Vagina (tissue), 2 donors: Measurements from ENCODE around the gene PLA2G2D. TPM values are rescaled to one million over a fixed set of nuclear protein-coding genes. Genes with fewer than 3 reads are reported as not detected.

Source experiments
- DNase-seq, 2 donors: peaks; one replicate each; pipeline ENCODE4 v3.0.0-alpha.2; 2017; ENCODE audit errors: extremely low spot score in 2 of 2
- H3K27ac ChIP-seq: fragments of 200-600 bp; sonication (generic); one replicate; pipeline ENCODE4 v1.5.1; 2019
- H3K27me3 ChIP-seq: fragments of 200-600 bp; sonication (generic); one replicate; pipeline ENCODE4 v1.5.1; 2019
- H3K36me3 ChIP-seq, 2 donors: fragments of 200-600 bp; sonication (generic); one replicate each; pipeline ENCODE4 v1.5.1; 2017 to 2019
- H3K4me1 ChIP-seq: fragments of 200-600 bp; sonication (generic); one replicate; pipeline ENCODE4 v1.5.1; 2019
- H3K4me3 ChIP-seq, 2 donors: fragments of 200-600 bp; sonication (generic); 1 replicate in 1 of 2; 2 replicates in 1 of 2; pipeline ENCODE4 v1.5.1; 2016 to 2019
- H3K9me3 ChIP-seq: fragments of 200-600 bp; sonication (generic); one replicate; pipeline ENCODE4 v1.5.1; 2019
- CTCF ChIP-seq, 3 experiments: fragments of 450-650 bp in 2 of 3; fragments of 200-600 bp in 1 of 3; sonication (generic) in 1 of 3; IDR thresholded peaks; one replicate each; pipeline ENCODE4 v1.5.1; 2017 to 2019; ENCODE audit warnings: antibody characterized with exemption in 3 of 3, mild to moderate bottlenecking in 2 of 3, moderate library complexity in 2 of 3
- POLR2A ChIP-seq, 2 donors: fragments of 450-650 bp; IDR thresholded peaks; one replicate each; pipeline ENCODE4 v1.6.1; 2017; ENCODE audit warnings: antibody characterized with exemption in 2 of 2, mild to moderate bottlenecking in 2 of 2, moderate library complexity in 2 of 2
- POLR2AphosphoS5 ChIP-seq, 2 donors: sonication (generic); formaldehyde crosslinking; IDR thresholded peaks; one replicate each; pipeline ENCODE4 v1.9.0; 2017; ENCODE audit warnings: antibody characterized with exemption in 2 of 2, mild to moderate bottlenecking in 2 of 2, low read depth in 1 of 2; ENCODE audit not compliant: insufficient read depth in 1 of 2
- intact Hi-C: fragments of 100-400 bp; cut with DNase I; formaldehyde crosslinking; loops from one replicate; pipeline ENCODE4 v1.15.1; 2023
- total RNA-seq: library from RNA; depleted of rRNA; stranded (reverse); fragments of >200 nt; gene quantifications from one replicate; pipeline ENCODE4 v1.2.3, GENCODE V29; 2016

PLA2G2D gene
- total RNA-seq, 1 donor from 2014 or later, result not detected

- DNase-seq, result no peak
- H3K27ac ChIP-seq, result no peak overlapping the region
- intact Hi-C loops, result loop anchor here (5.0 kb wide), 1 partner anchor 1927 kb away; no protein-coding TSS in a partner anchor
- no peaks in the 10 kb centered on the region for H3K27me3 ChIP-seq
- H3K9me3 ChIP-seq, result no peaks in the 10 kb centered on the region
- TF ChIP-seq CTCF (IDR thresholded peaks at IDR 0.05), result no peak
- no peak for TF ChIP-seq POLR2AphosphoS5 (IDR thresholded peaks at IDR 0.05; ENCODE audit: insufficient read depth in 1 of 2, low read depth in 1 of 2)
- no peaks in the 10 kb centered on the region for H3K36me3 ChIP-seq
- no peaks in the 10 kb centered on the region for H3K4me1 ChIP-seq
- H3K4me3 ChIP-seq, result no peak overlapping the region
These were observed 38.6 kb downstream of the PLA2G2D start for GRCh38 chr1:20080441-20081352.

GRCh38 chr1:20079661-20080305 lies 39.6 kb downstream of the PLA2G2D start:
- no peaks in the 10 kb centered on the region for H3K4me1 ChIP-seq
- H3K4me3 ChIP-seq, result no peak overlapping the region
- no peak overlapping the region for H3K27ac ChIP-seq
- H3K27me3 ChIP-seq, result no peaks in the 10 kb centered on the region
- H3K36me3 ChIP-seq, result no peaks in the 10 kb centered on the region
- no peak for DNase-seq
- intact Hi-C loops, result loop anchor here (5.0 kb wide), 1 partner anchor 1928 kb away; no protein-coding TSS in a partner anchor
- TF ChIP-seq POLR2A (IDR thresholded peaks at IDR 0.05), result no peak
- no peaks in the 10 kb centered on the region for H3K9me3 ChIP-seq

- no peak overlapping the region for H3K27ac ChIP-seq
- no peak for DNase-seq
- intact Hi-C loops, result no loop called here
These were observed 40.6 kb downstream of the PLA2G2D start for GRCh38 chr1:20078711-20079110.

GRCh38 chr1:20078171-20078651 lies 41.1 kb downstream of the PLA2G2D start:
- DNase-seq, result no peak
- no peak overlapping the region for H3K27ac ChIP-seq
- H3K4me3 ChIP-seq, result no peak overlapping the region
- no peaks in the 10 kb centered on the region for H3K4me1 ChIP-seq
- no peaks in the 10 kb centered on the region for H3K36me3 ChIP-seq
- intact Hi-C loops, result no loop called here
- no peaks in the 10 kb centered on the region for H3K9me3 ChIP-seq
- TF ChIP-seq CTCF (IDR thresholded peaks at IDR 0.05) (no peak), POLR2AphosphoS5 (IDR thresholded peaks at IDR 0.05; ENCODE audit: insufficient read depth in 1 of 2, low read depth in 1 of 2) (no peak), POLR2A (IDR thresholded peaks at IDR 0.05) (no peak)
- H3K27me3 ChIP-seq, result no peaks in the 10 kb centered on the region

More at GRCh38 chr1:20078711-20079110, 40.6 kb downstream of the PLA2G2D start:
- TF ChIP-seq CTCF (IDR thresholded peaks at IDR 0.05) (no peak), POLR2AphosphoS5 (IDR thresholded peaks at IDR 0.05; ENCODE audit: insufficient read depth in 1 of 2, low read depth in 1 of 2) (no peak), POLR2A (IDR thresholded peaks at IDR 0.05) (no peak)
- Histone ChIP-seq H3K27me3 (no peaks in the 10 kb centered on the region), H3K4me1 (no peaks in the 10 kb centered on the region), H3K4me3 (no peak overlapping the region), H3K36me3 (no peaks in the 10 kb centered on the region), H3K9me3 (no peaks in the 10 kb centered on the region)

- intact Hi-C loops, result no loop called here
- DNase-seq, result no peak
These were observed 42.5 kb downstream of the PLA2G2D start for GRCh38 chr1:20076710-20077461.

More at GRCh38 chr1:20076710-20077461, 42.5 kb downstream of the PLA2G2D start:
- Histone ChIP-seq H3K27ac (no peak overlapping the region), H3K4me1 (no peaks in the 10 kb centered on the region), H3K4me3 (no peak overlapping the region), H3K27me3 (no peaks in the 10 kb centered on the region), H3K9me3 (no peaks in the 10 kb centered on the region), H3K36me3 (no peaks in the 10 kb centered on the region)
- no peak for TF ChIP-seq POLR2A (IDR thresholded peaks at IDR 0.05)
- no peak for TF ChIP-seq CTCF (IDR thresholded peaks at IDR 0.05)
- no peak for TF ChIP-seq POLR2AphosphoS5 (IDR thresholded peaks at IDR 0.05; ENCODE audit: insufficient read depth in 1 of 2, low read depth in 1 of 2)
